K562 (cell line): ENCODE results near the gene MIDN. TPM values are rescaled to one million over a fixed set of nuclear protein-coding genes. Genes with fewer than 3 reads are reported as not detected.

Source experiments
- ARID4B ChIP-seq: sonication (generic); formaldehyde crosslinking; IDR thresholded peaks from 2 replicates; pipeline ENCODE4 v1.8.0; 2022; ENCODE audit warnings: mild to moderate bottlenecking, missing genetic modification reagents
- CCNT2 ChIP-seq: IDR thresholded peaks from 2 replicates; pipeline ENCODE4 v1.6.1; 2011; ENCODE audit warnings: borderline replicate concordance, low read depth, mild to moderate bottlenecking, moderate library complexity, mixed read lengths, low read length; ENCODE audit not compliant: insufficient read length; ENCODE audit errors: extremely low read depth
- HCFC1 ChIP-seq: IDR thresholded peaks from 2 replicates; pipeline ENCODE4 v1.6.1; 2012; ENCODE audit warnings: low read depth, low read length, improper control_type of control experiment
- NFIC ChIP-seq: fragments of 450-650 bp; IDR thresholded peaks from 2 replicates; pipeline ENCODE4 v1.6.1; 2017; ENCODE audit warnings: mild to moderate bottlenecking, inconsistent platforms
- POLR2G ChIP-seq: fragments of 200-400 bp; formaldehyde crosslinking; IDR thresholded peaks from 2 replicates; pipeline ENCODE4 v1.6.1; 2017; ENCODE audit warnings: low read depth, mild to moderate bottlenecking, antibody characterized with exemption, low read length, moderate library complexity
- U2AF1 ChIP-seq: fragments of 200-400 bp; formaldehyde crosslinking; optimal IDR thresholded peaks from 2 replicates; pipeline ENCODE3; 2017; ENCODE audit warnings: mild to moderate bottlenecking, low read depth, low read length, moderate library complexity
- ZBTB33 ChIP-seq: sonication (generic); formaldehyde crosslinking; IDR thresholded peaks from 2 replicates; pipeline ENCODE4 v1.8.1; 2023; ENCODE audit warnings: mild to moderate bottlenecking, missing genetic modification reagents
- ZNF239 ChIP-seq: fragments of 250-450 bp; sonication (Bioruptor Pico); IDR thresholded peaks from 2 replicates; pipeline ENCODE4 v1.4.0; 2020; ENCODE audit warnings: mild to moderate bottlenecking
- ZNF408 ChIP-seq: fragments of 250-450 bp; sonication (Bioruptor Pico); IDR thresholded peaks from 2 replicates; pipeline ENCODE4 v1.4.0; 2020; ENCODE audit warnings: low read depth, mild to moderate bottlenecking, moderate library complexity
- ZNF592 ChIP-seq: fragments of 450-650 bp; IDR thresholded peaks from 2 replicates; pipeline ENCODE4 v1.6.1; 2017; ENCODE audit warnings: antibody characterized with exemption, mild to moderate bottlenecking
- ZNF695 ChIP-seq: fragments of 450-650 bp; formaldehyde crosslinking; IDR thresholded peaks from 2 replicates; pipeline ENCODE4 v1.4.0; 2020; ENCODE audit warnings: mild to moderate bottlenecking, moderate library complexity
- ZNF830 ChIP-seq: fragments of 250-450 bp; sonication (Bioruptor Pico); IDR thresholded peaks from 2 replicates; pipeline ENCODE4 v1.5.0; 2021; ENCODE audit warnings: mild to moderate bottlenecking
- ZSCAN29 ChIP-seq: fragments of 450-650 bp; IDR thresholded peaks from 2 replicates; pipeline ENCODE4 v1.6.1; 2017
- polyA plus RNA-seq, 8 experiments: library from polyadenylated mRNA; depleted of rRNA in 4 of 8; stranded (reverse) in 5 of 8; unstranded in 3 of 8; fragments of >200 nt; fragmentation: Nextera tagmentation in 2 of 8; fragmentation: Illumina TruSeq in 1 of 8; extraction: Ambion mirVana in 2 of 8; extraction: Trizol in 1 of 8; gene quantifications; 2 replicates each; pipeline versions ENCODE4 v1.2.1 to v1.2.3, GENCODE V29; 2011 to 2014; ENCODE audit warnings: inconsistent platforms in 1 of 8, missing spikeins in 1 of 8
- total RNA-seq, 7 experiments: library from RNA; depleted of rRNA in 6 of 7; stranded (reverse); fragments of >200 nt in 6 of 7; fragmentation: Illumina TruSeq in 2 of 7; extraction: Trizol in 2 of 7; gene quantifications; 2 replicates each; pipeline versions ENCODE4 v1.2.1 to v1.2.3, GENCODE V29; 2011 to 2021; ENCODE audit warnings: low replicate concordance in 1 of 7

Gene MIDN
- total and polyA plus RNA-seq, 9 of the 15 experiments (the other 6 are each of a cell fraction or from before 2014, with no cell fraction given) = 0.17 to 120 (median 10.1) TPM

GRCh38 chr19:1243768-1244692 is 4.4 kb upstream of the MIDN start (continued):
- TF ChIP-seq ARID4B (CRISPR knock-in tag) (peak; percentile 78; the same call in 1 of the 2 replicates), ZSCAN29 (peak; percentile 64; the same call in 1 of the 2 replicates), POLR2G (peak; percentile 47), ZNF592 (peak; percentile 59; the same call in 1 of the 2 replicates), HCFC1 (peak; percentile 22; the same call in 1 of the 2 replicates), ZBTB33 (peak; percentile 51; the same call in 1 of the 2 replicates), ZNF408 (CRISPR knock-in tag) (no peak), U2AF1 (no peak), NFIC (peak; percentile 66), CCNT2 (peak; percentile 58), ZNF239 (no peak), ZNF695 (CRISPR knock-in tag) (no peak), ZNF830 (CRISPR knock-in tag) (no peak)
